Kidney tubule cell (primary cell): ENCODE data around the gene TFAP2B.

ENCODE experiments used
- DNase-seq: peaks from one replicate; pipeline ENCODE4 v3.0.0-alpha.2; 2018; ENCODE audit warnings: low spot score

Gene TFAP2B

DNA sequence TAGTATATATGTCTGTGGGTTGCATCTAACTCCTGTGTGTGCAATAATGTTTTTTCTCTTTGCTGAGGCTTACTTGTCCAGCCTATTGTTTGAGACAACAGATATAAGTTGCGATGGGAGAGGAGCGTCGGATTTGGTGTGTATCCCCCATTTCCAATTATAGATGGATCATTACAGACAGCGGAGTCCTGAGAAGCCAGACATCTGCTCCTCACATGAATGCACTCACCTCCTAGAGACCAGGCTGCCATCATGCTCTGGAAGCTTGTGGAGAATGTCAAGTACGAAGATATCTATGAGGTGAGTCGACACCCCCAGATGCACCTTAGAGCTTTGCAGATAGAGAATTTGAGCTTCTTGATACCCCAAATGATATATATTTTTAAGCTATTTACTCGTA lies at the start of gene TFAP2B:
TSS of gene TFAP2B (plus strand) at position 199 of the 400 bp plus-strand sequence. CDS start at position 220, 21 bp downstream.
- peak; percentile 64 for DNase-seq

DNA sequence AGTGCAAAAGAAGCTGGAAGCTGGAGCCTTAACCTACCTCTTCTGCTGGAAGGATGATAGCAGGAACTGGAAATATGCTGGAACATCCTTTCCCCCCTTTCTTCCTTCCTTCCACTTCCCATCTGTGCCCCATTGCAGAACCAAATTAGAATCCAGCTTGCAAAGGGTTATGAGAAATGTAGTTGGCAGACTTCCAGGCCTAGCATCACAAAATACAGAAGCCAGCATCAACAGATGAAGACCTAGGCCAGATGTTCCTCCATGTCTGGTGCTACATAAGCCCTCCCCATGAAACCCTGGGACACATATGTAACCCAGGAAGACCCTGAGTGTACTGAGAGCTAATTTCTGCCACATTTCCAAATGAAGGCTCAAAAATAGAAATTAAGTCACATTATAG lies 40.0 kb upstream of the TFAP2B start:
- no peak for DNase-seq

DNA sequence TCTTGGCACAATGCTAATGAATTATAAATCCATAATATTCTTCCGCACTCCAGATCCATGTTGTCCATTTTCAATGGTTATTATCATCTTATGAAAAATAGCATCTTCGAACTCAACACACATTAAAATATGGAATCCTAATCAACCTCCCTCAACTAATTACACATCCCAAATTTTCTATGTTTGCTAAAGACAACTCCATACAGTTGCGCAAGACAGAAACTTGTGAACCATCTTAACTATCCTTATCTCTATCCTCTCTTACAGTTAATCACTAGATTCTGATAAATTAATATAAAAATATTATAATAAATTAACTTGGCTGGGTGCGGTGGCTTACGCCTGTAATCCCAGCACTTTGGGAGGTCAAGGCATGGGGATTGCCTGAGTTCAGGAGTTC lies 38.3 kb upstream of the TFAP2B start:
- no peak for DNase-seq

DNA sequence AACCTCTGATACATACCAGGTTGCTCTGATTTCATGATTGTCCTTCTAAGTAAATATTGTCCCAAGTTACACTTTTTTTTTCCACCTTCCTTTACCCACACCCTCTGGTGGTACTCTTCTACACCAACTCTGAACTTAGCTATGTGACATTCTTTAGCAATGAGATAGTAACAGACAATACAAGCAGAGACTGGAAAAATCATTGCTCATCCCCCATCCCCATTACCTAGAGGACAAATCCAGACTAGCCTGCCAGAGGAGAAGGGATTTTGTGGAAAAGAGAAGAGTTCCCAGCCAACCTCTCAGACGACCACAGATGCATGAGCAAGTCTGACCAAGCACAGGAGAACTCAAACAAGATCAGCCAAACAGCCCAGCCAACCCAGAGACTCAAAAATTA lies 32.8 kb upstream of the TFAP2B start:
- DNase-seq, result peak; percentile 40

DNA sequence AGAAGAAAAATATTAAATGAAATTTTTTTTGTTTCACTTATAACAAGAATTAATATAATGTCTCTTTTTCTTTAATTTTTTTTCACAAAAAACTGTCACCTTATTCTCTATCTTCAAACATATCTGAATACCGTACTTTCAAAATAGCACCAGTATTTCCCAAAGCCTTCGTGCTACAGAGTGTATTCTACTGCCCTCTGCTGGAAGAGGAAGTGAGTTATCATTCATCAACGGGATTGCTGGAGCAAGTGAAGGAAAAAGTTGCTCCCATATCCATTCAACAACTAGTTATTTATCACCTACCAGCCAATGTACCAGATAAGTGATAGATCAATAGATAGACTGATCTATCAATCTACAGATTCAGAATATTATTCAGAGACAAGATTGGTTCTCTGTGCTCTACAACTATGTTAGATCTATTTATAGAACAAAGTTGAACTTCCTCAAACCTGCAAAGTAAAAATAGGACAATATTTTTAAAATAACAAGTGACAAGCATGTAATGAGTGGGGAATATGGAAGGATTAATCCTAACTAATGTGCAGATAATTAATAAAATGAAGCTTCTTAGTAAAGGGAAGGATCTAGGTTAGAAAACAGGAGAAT lies 26.7 kb upstream of the TFAP2B start:
- peak; percentile 50 for DNase-seq

DNA sequence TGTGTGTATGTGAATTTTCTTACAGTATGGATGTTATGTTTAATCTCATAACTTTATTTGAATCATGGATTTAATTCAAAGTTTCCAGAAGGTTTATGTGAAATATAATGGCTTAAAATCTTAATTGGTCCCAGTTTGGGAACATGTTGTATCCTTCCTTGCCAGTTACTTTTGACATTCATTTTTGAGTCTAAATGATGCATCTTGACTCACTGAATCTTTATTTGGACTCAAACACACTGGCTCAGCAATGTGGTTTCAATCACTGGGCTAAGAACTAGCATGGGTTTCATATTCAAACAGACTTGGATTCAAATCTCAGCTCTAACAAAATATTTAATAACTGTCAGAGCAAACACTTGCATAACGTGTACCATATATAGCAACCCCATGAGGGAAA lies 25.9 kb upstream of the TFAP2B start:
- no peak for DNase-seq

DNA sequence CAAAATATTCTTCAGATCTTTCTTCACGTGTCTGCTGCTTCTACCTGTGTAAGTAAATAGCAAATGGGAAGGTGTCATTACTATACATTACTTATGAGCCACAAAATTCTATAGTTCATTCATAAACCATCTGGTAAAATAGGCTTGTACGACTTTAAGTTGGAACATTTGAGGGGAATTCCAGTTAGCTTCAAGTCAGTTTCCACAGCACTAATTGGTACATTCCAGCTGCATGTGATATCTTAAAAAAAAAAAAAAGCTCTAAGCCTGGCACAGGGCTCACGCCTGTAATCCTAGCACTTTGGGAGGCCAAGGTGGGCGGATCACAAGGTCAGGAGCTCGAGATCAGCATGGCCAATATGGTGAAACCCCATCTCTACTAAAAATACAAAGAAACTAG lies 23.1 kb upstream of the TFAP2B start:
- DNase-seq, result no peak

DNA sequence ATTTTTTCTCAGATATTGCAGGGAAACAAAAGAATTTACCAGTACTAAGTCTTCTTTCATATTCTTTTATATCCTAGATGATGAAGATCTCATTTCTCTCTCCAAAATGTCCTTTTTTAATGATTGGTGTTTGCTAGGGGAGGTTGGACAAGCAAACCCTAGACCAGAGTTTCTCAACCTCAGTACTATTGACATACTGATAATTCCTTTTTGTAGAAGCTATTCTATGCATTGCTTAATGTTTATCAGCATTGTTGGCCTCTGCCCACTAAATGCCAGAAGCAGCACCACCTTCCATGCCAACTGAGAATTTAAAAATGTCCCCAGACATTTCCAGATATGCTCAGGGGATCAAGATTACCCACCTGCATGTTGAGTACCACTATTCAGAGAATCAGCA lies 14.4 kb upstream of the TFAP2B start:
- DNase-seq, result no peak

DNA sequence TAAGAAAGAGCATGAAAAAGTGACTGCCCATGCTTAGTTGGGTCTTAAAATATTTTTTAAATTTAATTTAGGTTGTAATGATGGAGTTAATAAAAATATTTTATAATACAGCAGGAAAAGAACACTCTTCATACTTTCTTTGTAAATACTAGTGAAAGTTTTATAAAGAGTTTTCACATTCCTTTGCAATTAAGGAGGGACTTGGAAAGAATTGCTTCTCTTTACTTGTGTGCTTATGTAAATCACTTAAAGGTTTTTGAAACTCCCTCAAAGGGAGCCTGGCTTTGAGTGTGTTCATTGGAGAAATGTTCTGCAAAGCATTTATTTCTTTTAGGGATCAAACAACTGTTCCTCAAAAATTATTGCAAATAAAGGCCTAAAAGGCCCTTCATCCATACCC lies 11.6 kb upstream of the TFAP2B start:
- DNase-seq, result no peak

DNA sequence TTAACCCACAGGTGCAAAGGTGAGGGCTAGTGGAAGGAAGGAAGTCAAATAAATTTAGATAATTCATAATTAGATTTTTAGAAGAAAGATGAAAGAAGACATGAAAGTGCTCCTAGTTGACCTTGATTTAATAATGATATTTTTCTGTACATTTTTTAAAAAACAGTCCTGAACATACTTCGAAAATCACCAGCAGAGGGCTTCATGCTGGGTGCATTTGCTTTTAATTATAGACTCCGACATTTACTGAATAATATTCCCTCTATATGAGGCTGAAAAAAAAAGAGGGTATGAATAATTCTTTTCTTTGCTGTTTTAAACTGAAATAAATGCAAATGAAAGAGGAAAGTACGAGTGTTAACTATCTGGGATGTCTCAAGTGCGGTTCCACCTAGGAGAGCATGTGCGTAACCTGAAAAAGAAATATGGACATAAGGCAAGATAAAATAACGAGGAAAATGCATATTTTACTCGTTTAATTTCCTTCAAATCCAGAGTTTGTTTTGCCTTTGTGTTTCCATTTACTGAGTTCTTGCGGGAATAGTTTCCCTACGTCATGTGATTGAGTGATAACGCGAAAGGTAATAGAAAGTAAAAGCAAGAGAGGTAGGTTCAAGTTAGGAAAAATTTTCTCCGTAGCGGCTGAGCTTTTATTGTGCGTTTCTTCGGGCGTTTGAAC lies 3.1 kb upstream of the TFAP2B start:
- DNase-seq, result peak; percentile 39

DNA sequence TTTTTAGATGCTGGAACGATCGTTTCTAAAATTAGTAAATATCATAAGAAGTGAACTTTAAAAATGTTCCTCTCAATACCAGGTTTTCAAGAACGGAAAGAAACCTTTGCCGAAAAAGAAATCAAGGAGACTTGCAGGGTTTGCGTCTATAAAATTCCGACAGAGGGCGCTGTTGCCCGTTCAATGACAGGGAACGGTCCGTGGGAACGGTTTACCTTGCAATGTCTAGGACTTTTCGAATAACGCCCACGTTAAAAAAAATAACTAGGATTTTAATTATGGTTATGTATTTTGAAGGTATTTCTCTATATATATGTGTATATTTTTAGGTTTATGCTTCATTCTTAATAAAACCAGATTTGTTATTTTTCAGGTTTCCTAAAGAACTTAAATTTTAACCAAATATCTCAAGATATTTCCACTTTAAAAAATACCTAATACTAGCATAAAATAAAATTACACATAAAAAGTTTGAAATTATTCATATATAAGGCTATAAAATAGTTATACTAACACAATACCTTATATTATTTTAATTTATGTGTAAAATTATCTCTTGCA lies 2.5 kb upstream of the TFAP2B start:
- DNase-seq, result peak; percentile 76

DNA sequence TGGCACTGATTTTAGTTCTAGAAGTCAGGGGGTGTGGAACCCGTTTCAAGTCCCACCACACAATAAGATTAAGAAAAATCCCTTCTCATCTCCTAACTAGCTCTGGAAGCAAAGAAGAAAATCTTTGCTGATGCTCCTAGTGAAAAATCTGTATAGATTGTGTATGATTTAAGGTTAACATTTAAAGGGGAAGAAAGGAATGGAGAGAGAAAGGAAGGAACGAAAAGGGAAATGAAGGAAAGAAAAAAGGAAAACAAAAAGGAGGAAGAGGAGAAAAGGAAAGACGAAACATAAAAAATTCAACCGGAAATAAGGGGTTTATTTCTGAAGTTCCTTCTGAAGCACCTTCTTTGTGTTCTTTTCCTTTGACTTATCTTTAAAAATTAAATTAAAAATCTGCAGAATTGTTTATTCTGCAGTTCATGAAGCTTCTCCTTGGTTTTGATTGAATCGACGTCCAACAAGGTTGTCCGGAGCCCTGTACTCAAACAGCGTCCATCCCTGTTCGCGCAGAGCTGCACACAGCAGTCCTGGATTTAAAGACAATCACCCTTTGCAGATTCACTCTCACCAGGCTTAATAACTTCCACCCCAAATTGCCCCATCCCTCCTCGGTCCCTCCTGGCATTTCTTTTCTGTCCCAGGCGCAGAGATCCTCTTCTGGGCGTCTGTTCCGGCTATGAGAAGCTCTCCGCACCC lies 1.6 kb upstream of the TFAP2B start:
- DNase-seq, result no peak

DNA sequence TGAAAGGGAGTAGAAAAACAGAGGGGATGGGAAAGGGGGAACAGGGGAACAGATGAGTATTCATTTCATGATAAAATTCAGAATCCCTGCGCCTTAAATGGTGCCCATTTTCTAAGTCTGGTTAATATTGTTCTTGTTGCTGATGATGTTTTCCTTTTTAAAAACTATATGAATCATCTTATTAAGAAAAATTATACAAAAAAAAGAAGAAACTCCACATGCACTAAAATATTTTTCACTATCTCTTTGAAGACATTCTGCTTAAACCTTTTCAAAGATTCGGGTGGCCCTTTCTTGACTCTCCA lies 1.1 kb upstream of the TFAP2B start:
- DNase-seq, result no peak

DNA sequence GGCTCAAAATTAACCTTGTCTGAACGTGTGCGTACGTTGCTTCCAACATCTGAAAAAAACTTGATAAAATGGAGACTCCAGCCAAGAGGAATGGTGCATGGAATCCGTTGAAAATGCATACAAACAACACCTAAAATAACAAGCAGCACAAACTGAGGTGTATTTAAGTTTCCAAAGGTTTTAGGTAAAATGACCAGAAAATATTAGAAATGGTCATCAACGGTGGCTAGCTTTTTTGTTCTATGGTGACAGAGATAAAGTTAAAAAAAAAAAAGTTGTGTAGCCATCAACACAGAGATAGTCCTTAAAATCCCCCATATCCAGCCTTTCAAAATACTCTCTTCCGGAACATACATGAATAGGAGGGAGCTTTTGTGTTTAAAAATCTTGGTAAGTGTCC lies 651 bp upstream of the TFAP2B start:
- no peak for DNase-seq

DNA sequence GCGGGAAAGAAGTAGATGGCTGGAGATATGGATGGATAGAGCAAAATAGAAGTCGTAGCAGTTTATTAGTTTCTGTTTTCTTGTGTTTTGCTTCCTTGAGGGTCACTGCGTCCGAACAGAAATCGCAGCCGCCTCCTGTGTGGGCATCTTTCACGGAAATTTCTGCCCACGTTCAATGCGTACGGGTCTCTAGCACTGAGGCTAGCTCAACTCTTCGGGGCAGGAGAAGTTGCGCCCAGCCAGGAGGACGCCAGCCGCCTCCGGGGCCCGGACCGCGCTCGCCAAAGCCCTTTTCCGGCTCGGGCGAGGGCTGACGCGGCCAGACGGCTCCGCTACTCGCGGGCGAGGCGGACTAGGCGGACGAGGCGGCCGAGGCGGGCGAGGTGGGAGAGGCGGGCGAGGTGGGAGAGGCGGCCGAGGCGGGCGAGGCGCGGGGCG lies 814 bp downstream of the TFAP2B start:
- DNase-seq, result peak; percentile 28

DNA sequence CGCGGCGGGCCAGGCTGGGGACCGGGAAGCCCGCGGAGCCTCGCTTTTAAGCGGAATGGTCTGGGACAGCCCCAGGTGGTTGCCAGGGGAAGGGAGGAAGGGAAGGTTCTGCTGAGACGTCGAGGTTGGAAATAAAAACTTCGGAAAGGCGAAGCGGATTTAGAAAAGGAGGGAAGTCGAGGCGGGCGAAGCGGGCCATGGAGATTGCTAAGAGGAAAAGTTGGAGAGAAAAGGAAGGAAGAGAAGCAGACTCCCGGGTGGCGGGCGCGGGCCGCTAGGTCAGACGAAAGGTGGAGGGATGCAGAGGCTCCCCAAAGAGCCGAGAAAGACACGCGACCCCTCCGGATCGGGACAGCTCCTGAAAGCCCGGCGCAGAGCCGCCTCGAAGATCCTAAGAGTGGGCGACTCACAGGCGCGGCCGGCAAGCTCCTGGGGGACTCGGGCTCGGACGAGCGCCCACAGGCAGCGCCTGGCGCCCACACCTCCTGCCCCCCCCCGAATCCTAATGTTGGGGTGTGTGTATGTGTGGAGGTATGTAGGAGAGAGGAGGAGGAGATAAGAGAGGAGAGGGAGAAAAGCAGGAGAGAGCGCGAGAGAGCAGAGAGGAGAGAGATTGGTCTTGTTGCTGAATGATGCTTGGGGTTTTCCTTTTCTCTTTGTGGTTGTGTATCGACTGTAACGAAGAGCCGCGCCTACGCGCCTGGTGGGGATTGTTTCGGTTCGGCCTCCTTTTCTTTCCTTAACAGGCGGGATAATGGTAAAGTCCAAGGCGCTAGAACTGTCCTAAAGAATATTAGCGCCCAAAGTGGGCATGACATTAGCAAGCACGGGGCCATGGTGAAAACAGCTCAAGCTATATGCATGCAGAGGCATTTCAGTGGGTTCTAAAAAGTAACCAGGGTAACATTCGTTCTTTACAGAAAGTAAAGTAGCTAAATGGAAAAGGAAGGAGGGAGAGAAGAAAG lies 1.5 kb downstream of the TFAP2B start:
- DNase-seq, result peak; percentile 43

DNA sequence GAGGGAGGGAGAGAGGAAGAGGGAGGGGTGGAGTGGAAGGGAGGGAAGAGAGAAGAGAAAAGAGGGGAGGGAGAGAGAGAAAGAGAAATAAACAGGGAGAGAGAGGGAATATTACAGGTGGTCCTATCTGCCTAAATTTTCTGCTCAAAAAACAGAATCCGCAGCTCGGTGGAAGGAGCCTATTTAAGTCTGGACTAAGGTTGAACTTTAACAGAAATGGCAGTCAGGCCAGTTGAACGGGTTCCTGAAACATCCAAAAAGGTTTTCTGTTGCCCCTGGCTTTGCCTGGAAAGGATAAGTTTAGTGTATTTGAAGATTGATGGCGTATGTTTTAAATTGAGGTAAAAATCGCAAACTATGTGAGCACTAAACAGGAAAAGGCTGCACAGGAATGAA lies 2.2 kb downstream of the TFAP2B start:
- no peak for DNase-seq

DNA sequence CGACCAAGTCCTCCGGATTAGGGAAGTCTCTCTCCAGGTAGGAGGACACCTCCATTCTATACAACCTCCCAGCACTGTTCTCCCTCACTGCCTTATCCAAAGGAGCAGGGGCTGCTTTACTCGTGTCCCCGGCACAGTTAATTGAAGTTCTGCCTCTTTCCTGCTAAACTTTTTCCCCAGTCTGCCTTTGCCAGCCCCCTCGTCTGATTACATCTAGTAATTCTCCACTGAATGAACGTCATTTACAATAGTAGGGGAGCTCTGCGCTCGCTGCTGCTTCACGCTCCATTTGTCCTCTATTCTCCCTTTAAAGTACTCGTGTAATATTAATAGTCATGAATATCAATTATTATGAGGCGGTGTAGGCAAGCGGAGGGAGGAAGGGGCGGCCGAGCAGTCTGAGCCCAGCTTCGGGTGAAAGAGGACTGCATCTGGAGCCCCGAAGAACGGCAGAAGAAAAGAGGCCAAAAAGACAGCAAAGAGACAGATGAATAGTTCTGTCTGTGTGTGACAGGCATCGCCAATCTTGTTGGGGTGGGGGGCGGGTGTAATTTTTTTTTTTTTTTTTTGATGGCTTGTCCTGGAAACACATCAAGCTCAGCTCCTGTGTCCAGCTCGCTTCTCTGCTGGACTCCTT lies 2.9 kb downstream of the TFAP2B start:
- DNase-seq, result peak; percentile 25

DNA sequence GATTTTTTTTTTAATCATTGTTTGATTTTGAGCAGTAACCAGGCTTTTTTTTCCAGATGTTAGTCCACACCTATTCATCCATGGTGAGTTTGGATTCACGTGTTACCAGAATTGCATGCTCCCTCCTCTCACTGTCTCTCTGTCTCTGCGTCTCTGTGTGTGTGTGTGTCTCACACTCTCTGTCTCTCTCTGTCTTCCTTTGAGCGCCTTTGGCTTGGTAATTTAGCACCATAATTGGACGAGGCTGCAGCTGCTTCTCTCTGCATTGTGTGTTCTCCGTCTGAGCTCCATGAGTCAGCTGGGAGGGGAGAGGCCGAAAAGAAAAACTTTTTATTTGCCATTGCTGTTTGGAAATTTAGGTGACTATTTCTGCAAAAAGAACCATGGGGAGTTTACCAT lies 3.4 kb downstream of the TFAP2B start:
- DNase-seq, result peak; percentile 57

DNA sequence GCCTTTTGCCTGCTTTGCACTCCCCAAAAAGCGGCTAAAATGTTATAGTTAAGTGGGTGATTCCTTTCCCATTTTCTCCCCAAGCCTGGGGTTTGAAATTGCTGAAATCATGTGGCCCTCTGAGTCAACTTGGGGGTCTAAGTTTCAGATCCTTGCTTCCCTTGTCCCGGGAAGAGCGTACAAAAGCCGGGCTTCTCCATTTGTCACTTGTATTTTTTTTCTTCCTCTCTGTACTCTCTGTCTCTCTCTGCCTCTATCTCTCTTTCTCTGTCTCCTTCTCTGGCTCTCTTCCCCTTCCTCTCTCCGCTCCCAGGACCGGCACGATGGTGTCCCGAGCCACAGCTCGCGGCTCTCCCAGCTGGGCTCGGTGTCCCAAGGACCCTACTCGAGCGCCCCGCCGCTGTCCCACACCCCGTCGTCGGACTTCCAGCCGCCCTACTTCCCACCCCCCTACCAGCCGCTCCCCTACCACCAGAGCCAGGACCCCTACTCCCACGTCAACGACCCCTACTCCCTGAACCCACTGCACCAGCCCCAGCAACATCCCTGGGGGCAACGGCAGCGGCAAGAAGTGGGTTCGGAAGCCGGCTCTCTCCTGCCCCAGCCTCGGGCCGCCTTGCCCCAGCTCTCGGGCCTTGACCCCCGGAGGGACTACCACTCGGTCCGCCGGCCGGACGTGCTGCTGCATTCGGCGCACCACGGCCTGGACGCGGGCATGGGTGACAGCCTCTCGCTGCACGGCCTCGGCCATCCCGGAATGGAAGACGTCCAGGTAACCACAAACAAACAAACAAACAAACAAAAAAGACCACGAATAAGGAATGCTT lies 4.6 kb downstream of the TFAP2B start:
- DNase-seq, result peak; percentile 28

DNA sequence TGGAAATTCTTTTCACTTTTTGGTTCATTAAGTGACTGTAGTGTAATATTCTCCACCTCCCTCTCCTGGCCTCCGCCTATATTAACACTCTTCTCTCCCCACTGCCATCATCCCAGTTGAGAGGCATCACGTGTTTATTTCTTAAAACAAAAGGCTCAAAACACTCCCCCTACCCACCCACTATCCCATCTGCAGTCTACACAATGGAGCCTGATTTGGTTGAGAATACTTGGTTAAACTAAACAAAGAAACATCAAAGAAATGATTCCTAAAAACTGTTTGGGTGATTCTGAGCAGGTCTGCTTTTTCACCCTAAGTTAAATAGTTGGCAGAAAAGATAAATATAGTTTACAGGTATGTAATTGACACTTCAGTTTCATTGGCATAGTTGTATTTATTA lies 5.9 kb downstream of the TFAP2B start:
- DNase-seq, result no peak
